ENCODE measurements around the gene CPNE2.
"Not testable (repeated sequence)": the region's sequence is repeated elsewhere in the genome, so short reads cannot be mapped to it uniquely, and the experiment has no call there.

The CPNE2 gene

DNA sequence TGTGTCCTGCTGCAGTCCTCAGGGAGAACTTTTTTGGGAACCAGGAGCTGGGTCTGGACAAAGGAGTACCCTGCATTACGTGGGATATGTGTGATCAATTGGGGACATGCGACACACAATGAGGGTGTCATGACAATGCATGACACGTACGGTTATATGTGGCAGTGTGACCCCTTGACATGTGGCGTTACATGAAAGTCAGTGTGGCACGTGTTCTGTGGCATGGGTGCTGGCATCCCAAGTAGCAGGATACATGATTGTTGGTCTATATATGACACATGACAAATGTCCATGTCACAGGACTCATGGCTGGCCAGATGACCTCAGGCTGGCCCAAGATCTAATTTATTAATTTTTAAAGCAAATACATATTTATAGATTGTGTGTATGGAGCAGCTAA lies 9.7 kb upstream of the CPNE2 start:
- DNase-seq, result no peak
- Mint-ChIP-seq H3K36me3 (ENCODE audit: low read depth) (peaks cover 57% of the 10 kb centered on the region), H3K4me3 (no peak overlapping the region)

DNA sequence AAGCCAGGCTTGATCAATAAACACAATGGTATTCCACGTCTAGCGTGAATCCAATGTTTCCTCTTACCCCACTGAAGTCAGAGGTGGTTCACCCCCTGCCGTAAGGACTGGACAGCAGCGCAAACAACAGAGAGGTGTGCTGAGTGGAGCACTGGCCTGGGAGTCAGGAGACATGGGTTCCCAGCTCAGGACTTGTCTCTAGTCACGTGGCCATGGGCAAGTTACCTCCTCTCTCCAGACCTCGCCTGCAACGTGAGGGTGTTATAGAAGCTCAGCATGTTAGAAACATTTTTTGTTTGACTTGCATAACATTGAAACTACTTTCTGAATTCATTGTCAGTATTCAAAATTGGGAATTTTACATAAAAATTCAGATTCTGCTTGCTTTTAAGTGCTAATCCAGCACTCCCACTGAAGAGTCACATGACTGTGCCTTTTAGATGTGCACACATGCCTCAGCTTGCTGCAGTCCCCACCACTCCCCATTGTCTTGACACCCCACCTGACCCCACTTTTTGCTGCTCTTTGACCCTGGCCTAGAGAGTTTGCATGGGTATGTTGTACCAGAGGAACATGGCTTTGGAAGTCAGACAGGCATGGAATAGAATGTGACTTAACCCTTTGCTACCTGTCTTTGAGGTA lies 8.8 kb upstream of the CPNE2 start:
- H3K27me3 Mint-ChIP-seq, result no peaks in the 10 kb centered on the region
- H3K9me3 Mint-ChIP-seq, result no peaks in the 10 kb centered on the region
- H3K36me3 Mint-ChIP-seq (ENCODE audit: low read depth), result peaks cover 51% of the 10 kb centered on the region
- peaks cover 10% of the 10 kb centered on the region for H3K4me1 Mint-ChIP-seq (ENCODE audit: low read depth)
- DNase-seq, result no peak
- H3K27ac Mint-ChIP-seq, result peak overlapping the region; percentile 68
- no peak overlapping the region for H3K4me3 Mint-ChIP-seq

More for the DNA sequence above, 9.7 kb upstream of the CPNE2 start:
- peak overlapping the region; percentile 33 for H3K27ac Mint-ChIP-seq
- peaks cover 10% of the 10 kb centered on the region for H3K4me1 Mint-ChIP-seq (ENCODE audit: low read depth)
- H3K27me3 Mint-ChIP-seq, result no peaks in the 10 kb centered on the region
- H3K9me3 Mint-ChIP-seq, result no peaks in the 10 kb centered on the region

DNA sequence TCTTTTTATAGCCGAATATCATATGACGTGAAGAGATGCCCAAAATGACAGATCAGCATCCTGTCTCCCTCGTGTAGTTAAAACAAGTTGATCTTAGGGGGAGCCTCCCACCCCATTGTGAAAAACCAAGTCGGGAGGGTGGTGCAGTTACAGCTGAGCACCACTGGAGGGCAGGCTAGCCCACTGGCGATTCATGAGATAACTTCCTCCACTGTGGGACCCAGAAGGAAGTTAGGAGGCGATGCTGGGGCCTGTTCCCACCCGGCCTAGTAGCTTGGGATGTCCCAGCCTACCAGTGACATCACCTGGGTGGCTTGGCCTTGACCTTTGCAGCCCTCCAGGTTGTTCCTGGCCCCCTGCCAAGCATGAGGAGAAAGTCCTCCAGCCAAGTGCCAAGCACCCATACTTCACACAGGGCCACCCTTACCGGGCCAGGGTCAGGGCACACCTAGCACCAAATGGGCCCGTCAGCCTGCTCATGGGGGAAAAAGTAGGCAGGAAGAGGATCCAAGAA lies 8.1 kb upstream of the CPNE2 start:
- peaks cover 45% of the 10 kb centered on the region for H3K36me3 Mint-ChIP-seq (ENCODE audit: low read depth)
- H3K4me1 Mint-ChIP-seq (ENCODE audit: low read depth), result peaks cover 10% of the 10 kb centered on the region
- H3K27ac Mint-ChIP-seq, result peak overlapping the region; percentile 68
- no peaks in the 10 kb centered on the region for H3K9me3 Mint-ChIP-seq
- H3K4me3 Mint-ChIP-seq, result no peak overlapping the region
- no peaks in the 10 kb centered on the region for H3K27me3 Mint-ChIP-seq
- peak; percentile 81 for DNase-seq

DNA sequence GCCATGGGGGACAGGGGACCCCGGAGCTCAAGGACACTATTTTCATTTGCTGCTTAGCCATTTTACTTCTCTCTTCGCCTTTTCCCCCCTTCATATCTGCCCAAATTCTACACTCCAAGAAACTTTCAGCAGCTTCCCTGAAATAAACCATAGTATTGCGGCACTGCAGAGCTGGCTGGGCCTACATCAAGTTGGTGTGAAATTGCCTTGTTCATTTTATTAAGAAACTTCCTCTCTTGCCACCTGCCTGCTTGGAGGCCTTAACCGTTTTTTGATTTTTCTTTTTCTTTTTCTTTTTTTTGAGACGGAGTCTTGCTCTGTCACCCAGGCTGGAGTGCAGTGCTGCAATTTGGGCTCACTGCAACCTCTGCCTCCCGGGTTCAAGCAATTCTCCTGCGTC lies 7.4 kb upstream of the CPNE2 start:
- no peak for DNase-seq
- peak overlapping the region; percentile 13 for H3K27ac Mint-ChIP-seq
- no peaks in the 10 kb centered on the region for H3K27me3 Mint-ChIP-seq
- H3K9me3 Mint-ChIP-seq, result no peaks in the 10 kb centered on the region
- no peak overlapping the region for H3K4me3 Mint-ChIP-seq
- H3K4me1 Mint-ChIP-seq (ENCODE audit: low read depth), result peaks cover 10% of the 10 kb centered on the region
- peaks cover 38% of the 10 kb centered on the region for H3K36me3 Mint-ChIP-seq (ENCODE audit: low read depth)

DNA sequence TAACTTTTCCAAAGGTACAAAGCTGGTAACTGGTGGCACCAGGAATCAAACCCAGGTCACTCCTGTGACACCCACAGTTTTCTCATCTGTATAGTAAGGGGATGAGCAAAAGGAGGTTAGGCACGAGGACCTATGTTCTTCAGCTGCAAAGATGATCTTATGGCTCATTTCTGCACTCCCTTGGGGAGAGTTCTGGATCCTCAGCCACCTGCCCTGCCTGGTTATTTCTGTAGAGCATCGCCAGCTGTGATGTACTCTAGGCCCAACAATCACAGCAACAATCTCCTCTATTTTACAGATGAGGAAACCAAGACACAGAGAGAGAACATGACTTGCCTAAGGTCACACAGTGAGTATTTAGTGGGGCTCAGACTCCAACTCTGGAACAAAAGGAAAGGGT lies 5.4 kb upstream of the CPNE2 start:
- no peak for DNase-seq
- Mint-ChIP-seq H3K27me3 (peaks cover 9% of the 10 kb centered on the region), H3K4me1 (ENCODE audit: low read depth) (peaks cover 16% of the 10 kb centered on the region), H3K27ac (no peak overlapping the region), H3K9me3 (no peaks in the 10 kb centered on the region), H3K36me3 (ENCODE audit: low read depth) (peaks cover 21% of the 10 kb centered on the region), H3K4me3 (no peak overlapping the region)

DNA sequence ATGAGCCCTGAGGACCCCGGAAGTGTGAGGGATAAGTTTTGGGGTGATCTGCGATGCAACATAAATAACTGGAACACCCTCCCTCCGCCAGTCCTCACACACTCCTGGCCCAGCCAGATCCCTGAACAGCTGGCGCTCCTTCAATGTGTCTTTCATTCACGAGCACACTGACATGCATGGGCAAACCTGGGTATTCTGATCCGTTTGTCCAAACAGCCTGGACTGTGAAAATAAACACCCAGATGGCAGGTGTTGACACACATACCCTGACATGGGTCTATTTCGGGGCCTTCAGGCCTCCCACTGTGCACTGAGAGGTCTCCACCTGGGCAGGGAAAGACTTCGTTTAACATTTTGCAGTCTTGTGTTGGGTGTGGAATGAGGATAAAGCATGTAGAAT lies 3.0 kb upstream of the CPNE2 start:
- Mint-ChIP-seq H3K4me1 (ENCODE audit: low read depth) (peaks cover 13% of the 10 kb centered on the region), H3K9me3 (no peaks in the 10 kb centered on the region), H3K27ac (no peak overlapping the region), H3K27me3 (peaks cover 21% of the 10 kb centered on the region), H3K4me3 (no peak overlapping the region), H3K36me3 (ENCODE audit: low read depth) (no peaks in the 10 kb centered on the region)
- DNase-seq, result no peak

DNA sequence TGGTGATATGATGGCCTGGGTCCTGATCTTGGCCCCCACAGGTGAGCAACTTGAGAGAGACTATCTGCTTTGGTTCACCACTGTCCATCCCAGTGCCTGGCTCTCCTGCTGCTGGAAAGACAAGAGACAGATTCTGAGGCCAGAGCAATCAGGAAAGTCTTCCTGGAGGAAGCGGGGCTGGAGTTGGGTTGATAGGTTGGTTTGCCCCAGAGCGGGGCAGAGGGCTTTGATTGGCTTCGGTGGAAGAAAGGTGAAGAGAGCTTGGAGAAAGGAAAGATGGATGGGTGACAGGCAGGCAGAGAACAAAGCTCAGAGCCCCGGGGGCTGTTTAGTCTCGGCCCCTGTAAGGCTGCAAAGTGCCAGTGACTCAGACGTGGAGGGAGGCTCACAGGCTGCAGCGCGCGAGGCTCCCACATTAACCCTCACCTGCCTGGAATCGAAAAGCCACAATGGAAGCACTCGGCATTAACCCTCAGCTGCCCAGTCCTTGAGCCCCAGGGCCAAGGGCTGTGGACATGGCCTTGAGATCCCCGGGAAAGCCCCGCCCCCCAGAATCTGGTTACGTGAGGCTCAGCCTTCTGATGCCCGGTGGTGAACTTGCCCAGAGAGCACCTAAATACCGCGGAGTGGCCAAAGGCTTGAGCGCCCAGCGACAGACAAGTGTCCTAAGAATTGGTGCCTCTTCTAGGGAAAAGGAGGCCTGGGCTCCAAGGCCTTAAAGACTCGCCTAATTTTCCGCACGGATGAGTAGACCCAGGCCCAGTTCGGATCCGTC lies 996 bp upstream of the CPNE2 start:
- Mint-ChIP-seq H3K4me3 (peak overlapping the region; percentile 64), H3K27me3 (peaks cover 24% of the 10 kb centered on the region), H3K4me1 (ENCODE audit: low read depth) (peaks cover 11% of the 10 kb centered on the region), H3K9me3 (no peaks in the 10 kb centered on the region), H3K27ac (peak overlapping the region; percentile 50), H3K36me3 (ENCODE audit: low read depth) (no peaks in the 10 kb centered on the region)
- DNase-seq, result no peak

DNA sequence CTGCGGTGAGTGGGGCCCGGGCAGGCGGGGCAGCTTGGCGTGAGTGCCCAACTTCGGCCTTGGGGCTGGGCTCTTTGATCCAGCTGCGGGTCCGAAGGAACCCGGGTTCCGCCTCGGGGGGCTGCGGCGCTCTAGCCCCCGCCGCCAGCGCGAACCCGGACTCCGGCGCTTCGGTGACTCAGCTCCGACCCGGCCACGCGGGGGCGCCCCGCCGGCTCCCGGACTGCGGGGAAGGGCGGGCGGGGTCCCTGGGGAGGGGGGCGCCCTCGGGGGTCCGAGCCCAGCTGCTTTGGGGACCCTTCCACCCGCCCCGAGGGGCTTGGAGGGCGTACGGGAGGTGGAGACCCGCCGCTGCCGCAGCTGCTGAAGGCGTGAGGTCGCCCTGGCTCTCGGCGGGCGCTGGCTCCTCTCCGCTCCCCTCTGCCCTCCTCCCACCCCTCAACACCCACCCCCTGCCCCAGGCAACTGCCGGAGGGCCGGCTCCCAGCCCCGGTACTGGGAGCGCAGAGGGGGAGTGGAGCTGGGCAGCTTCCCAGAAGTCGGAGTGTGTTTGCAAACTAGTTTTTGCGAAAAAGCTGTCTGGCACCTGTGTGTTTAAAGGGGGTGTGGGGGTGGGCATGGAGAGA lies 516 bp downstream of the CPNE2 start:
- H3K27me3 Mint-ChIP-seq, result peaks cover 24% of the 10 kb centered on the region
- peak overlapping the region; percentile 74 for H3K4me3 Mint-ChIP-seq
- peaks cover 11% of the 10 kb centered on the region for H3K4me1 Mint-ChIP-seq (ENCODE audit: low read depth)
- H3K36me3 Mint-ChIP-seq (ENCODE audit: low read depth), result no peaks in the 10 kb centered on the region
- no peak overlapping the region for H3K27ac Mint-ChIP-seq
- DNase-seq, result peak; percentile 78
- H3K9me3 Mint-ChIP-seq, result no peaks in the 10 kb centered on the region

DNA sequence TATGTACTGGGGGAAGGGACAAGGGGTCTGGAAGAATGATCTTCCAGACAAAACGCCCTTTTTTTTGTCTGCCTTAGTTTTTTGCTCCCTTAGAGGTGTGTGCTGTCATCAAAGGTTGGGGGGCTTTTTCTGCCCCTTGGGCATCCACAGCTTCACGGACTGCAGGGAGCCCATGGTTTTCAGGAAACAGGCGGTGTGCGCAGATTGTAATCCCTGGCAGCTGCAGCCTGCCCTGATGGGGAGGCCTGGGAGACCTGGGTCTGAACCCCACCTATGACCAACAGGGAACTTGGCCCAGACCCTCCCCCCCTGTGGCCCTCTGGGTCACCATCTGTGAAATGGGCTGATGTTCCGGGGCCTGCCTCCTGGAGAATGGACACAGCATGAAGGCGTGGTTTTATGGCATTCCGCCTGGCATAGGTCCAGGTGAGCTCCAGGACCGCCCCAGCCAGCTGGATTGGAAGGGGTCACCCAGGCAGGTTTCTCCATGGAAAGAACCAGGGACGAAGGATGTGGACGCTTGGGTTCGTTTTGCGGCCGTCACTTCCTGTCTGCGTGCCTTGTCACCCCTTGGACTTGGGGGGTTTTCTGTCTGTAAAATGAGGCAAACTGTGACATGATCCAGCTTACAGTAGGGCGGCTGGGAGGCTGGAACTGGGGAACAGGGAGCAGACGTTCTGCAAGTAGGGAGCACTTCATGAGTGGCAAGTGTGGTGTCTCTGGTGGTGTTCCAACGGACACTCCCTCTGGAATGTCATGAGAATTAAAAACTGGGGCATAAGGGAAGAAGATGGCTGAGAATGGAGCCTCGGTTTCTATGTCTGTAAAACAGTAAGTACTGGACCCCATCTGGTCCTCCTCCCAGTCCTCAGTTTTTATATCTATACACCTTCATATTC lies 1.5 kb downstream of the CPNE2 start:
- Mint-ChIP-seq H3K9me3 (no peaks in the 10 kb centered on the region), H3K4me1 (ENCODE audit: low read depth) (peaks cover 11% of the 10 kb centered on the region), H3K36me3 (ENCODE audit: low read depth) (no peaks in the 10 kb centered on the region), H3K27me3 (peaks cover 24% of the 10 kb centered on the region), H3K27ac (peak overlapping the region; percentile 69), H3K4me3 (peak overlapping the region; percentile 74)
- DNase-seq, result no peak

DNA sequence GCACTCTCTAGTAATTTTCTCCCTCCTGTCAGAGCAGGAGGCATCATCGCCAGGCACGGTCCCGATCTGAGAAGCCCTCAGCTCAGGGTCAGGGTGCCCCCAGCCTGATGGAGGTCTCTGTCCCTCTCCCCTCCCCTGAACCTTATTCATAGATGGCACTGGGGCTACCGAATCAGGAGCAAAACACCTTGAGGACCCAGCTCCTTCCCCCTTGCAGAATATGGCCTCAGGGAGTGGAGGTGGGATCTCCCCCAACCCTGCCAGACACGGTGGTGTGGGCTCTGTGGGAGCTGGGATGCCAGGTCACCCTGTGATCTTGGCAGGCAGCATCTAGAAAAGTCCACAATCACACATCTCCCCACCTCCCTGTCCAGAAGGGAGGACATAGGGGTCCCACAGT lies 2.5 kb downstream of the CPNE2 start:
- no peak overlapping the region for H3K27ac Mint-ChIP-seq
- no peak overlapping the region for H3K4me3 Mint-ChIP-seq
- H3K4me1 Mint-ChIP-seq (ENCODE audit: low read depth), result peaks cover 11% of the 10 kb centered on the region
- no peak for DNase-seq
- H3K9me3 Mint-ChIP-seq, result no peaks in the 10 kb centered on the region
- H3K27me3 Mint-ChIP-seq, result peaks cover 24% of the 10 kb centered on the region
- no peaks in the 10 kb centered on the region for H3K36me3 Mint-ChIP-seq (ENCODE audit: low read depth)

DNA sequence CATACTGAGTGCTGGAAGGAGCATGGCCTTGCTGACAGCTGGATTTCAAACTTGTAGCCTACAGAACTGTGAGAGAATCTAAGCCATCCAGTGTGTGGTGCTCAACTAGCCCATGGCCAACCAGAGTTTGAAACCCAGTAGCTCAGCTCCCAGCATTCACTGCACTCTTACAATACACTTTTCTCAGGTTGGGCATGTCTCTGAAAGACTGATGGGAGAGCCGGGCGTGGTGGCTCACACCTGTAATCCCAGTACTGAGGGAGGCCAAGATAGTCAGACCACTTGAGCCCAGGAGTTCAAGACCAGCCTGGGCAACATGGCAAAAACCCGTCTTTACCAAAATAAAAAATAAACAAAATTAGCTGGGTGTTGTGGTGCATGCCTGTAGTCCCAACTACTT lies 3.8 kb downstream of the CPNE2 start:
- Mint-ChIP-seq H3K27ac (no peak overlapping the region), H3K27me3 (peaks cover 21% of the 10 kb centered on the region), H3K9me3 (no peaks in the 10 kb centered on the region), H3K4me1 (ENCODE audit: low read depth) (peaks cover 15% of the 10 kb centered on the region), H3K4me3 (no peak overlapping the region), H3K36me3 (ENCODE audit: low read depth) (no peaks in the 10 kb centered on the region)
- no peak for DNase-seq

DNA sequence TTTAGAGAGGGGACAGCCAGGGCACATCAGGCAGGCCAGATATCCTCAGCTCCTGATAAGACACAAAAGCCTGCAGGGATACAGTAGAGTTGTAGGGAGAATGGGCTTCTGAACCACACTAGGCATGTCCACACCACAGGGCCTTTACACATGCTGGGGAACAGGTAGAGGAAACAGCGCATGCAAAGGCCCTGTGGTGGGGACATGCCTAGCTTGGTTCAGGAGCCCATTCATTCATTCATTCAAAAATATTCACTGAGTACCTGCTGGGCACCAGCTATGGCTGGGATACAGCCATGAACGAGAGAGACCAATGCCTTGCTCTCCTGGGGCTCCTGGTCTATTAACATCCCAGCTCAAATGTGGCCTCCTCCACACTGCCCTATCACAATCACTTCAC lies 4.4 kb downstream of the CPNE2 start:
- Mint-ChIP-seq H3K27ac (no peak overlapping the region), H3K27me3 (peaks cover 15% of the 10 kb centered on the region), H3K4me1 (ENCODE audit: low read depth) (peaks cover 11% of the 10 kb centered on the region), H3K9me3 (no peaks in the 10 kb centered on the region), H3K4me3 (no peak overlapping the region), H3K36me3 (ENCODE audit: low read depth) (no peaks in the 10 kb centered on the region)
- no peak for DNase-seq

DNA sequence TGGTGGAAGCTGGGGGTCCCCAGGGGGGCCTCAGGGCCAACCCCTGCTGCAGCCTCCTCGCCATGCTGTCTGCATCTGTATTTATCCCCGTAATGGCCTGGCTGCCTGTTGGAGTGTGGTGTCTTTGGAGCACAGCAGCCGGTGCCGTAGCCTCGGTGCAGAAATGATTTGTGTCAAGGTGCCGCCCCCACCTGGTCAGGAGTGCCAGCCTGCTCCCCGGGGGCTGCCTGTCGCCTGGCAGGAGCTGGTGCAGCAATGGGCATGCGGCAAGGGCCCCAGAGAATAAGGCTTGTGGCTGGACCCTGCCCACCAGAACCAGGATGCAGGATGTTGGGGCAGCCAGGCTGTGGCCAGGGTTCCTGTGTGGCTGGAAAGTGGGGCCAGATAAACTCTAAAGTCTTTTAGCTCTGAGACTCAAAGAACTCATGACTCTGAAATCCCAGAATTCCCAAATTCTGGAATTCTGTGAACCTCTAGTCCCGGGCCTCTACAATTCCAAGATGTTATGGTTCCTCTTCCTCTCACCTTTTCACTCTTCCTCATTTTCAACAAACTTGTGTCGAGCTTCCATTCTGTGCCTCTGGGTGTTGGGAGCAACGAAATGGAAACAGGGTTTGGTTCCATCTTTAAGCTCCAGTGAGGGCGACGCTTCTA lies 5.9 kb downstream of the CPNE2 start:
- peaks cover 13% of the 10 kb centered on the region for H3K27me3 Mint-ChIP-seq
- H3K36me3 Mint-ChIP-seq (ENCODE audit: low read depth), result no peaks in the 10 kb centered on the region
- no peak overlapping the region for H3K4me3 Mint-ChIP-seq
- H3K27ac Mint-ChIP-seq, result no peak overlapping the region
- no peak for DNase-seq
- peaks cover 8% of the 10 kb centered on the region for H3K4me1 Mint-ChIP-seq (ENCODE audit: low read depth)
- H3K9me3 Mint-ChIP-seq, result no peaks in the 10 kb centered on the region

DNA sequence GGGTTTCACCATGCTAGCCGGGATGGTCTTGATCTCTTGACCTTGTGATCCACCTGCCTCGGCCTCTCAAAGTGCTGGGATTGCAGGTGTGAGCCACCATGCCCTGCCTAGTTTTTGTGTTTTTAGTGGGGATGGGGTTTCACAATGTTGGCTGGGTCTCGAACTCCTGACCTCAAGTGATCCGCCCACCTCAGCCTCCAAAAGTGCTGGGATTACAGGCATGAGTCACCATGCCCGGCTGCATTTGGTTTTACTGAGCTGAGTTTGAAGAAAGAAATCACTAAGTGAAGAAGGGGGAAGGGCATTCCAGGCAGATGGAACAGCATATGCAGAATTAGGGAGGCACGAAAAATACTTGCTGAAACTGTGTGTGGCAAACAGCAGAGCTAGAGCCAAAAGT lies 7.6 kb downstream of the CPNE2 start:
- H3K27me3 Mint-ChIP-seq; DNase-seq; H3K36me3 Mint-ChIP-seq (ENCODE audit: low read depth); H3K27ac Mint-ChIP-seq; H3K4me3 Mint-ChIP-seq; H3K9me3 Mint-ChIP-seq: not testable (repeated sequence)
- H3K4me1 Mint-ChIP-seq (ENCODE audit: low read depth), result peaks cover 11% of the 10 kb centered on the region

Measured in activated T-cell treated with anti-CD3 and anti-CD28 coated beads, Interleukin-2, amount 50 U/mL, for 24 hours (primary cell).